ENCODE data around the gene EXPH5.

EXPH5 gene

GRCh38 chr11:108495326-108495725, 98.2 kb downstream of the EXPH5 start:
- peaks cover 83% of the 10 kb centered on the region for H3K79me2 ChIP-seq (ENCODE audit: insufficient read depth, low read length)
- H3K9ac ChIP-seq (ENCODE audit: low read depth, low read length): no peak overlapping the region
- peaks cover 29% of the 10 kb centered on the region for H3K36me3 ChIP-seq (ENCODE audit: insufficient read depth, low read length)
- no peaks in the 10 kb centered on the region for H3K9me3 ChIP-seq (ENCODE audit: insufficient read depth, low read length, severe bottlenecking)
- H2AFZ ChIP-seq (ENCODE audit: low read depth, low read length): no peak overlapping the region
- H4K20me1 ChIP-seq (ENCODE audit: insufficient read depth, low read length): no peaks in the 10 kb centered on the region
- TF ChIP-seq CTCF (IDR thresholded peaks at IDR 0.05; ENCODE audit: borderline replicate concordance, extremely low read depth, low read length, poor library complexity, severe bottlenecking) (no peak), EZH2 (IDR thresholded peaks at IDR 0.05; ENCODE audit: borderline replicate concordance, low read depth, low read length, severe bottlenecking) (no peak)
- H3K4me3 ChIP-seq (ENCODE audit: low read depth in 1 of 2, low read length in 2 of 2): no peak overlapping the region
- DNase-seq (no peak), ATAC-seq (ENCODE audit: insufficient read depth, low read depth) (no peak)
- peaks cover 53% of the 10 kb centered on the region for H3K4me1 ChIP-seq (ENCODE audit: insufficient read depth, low read length)
- no peaks in the 10 kb centered on the region for H3K27me3 ChIP-seq (ENCODE audit: insufficient read depth, low read length, poor library complexity)
- H3K27ac ChIP-seq (ENCODE audit: low read length): no peak overlapping the region
- peak overlapping the region; percentile 47 for H3K4me2 ChIP-seq (ENCODE audit: insufficient read depth, low read length)

- TF ChIP-seq CTCF (IDR thresholded peaks at IDR 0.05; ENCODE audit: borderline replicate concordance, extremely low read depth, low read length, poor library complexity, severe bottlenecking) (no peak), EZH2 (IDR thresholded peaks at IDR 0.05; ENCODE audit: borderline replicate concordance, low read depth, low read length, severe bottlenecking) (no peak)
- H3K9me3 ChIP-seq (ENCODE audit: insufficient read depth, low read length, severe bottlenecking): no peaks in the 10 kb centered on the region
- H3K36me3 ChIP-seq (ENCODE audit: insufficient read depth, low read length): peaks cover 40% of the 10 kb centered on the region
- no peak overlapping the region for H3K9ac ChIP-seq (ENCODE audit: low read depth, low read length)
- H4K20me1 ChIP-seq (ENCODE audit: insufficient read depth, low read length): no peaks in the 10 kb centered on the region
- no peak overlapping the region for H3K27ac ChIP-seq (ENCODE audit: low read length)
- no peak for DNase-seq
- peaks cover 82% of the 10 kb centered on the region for H3K79me2 ChIP-seq (ENCODE audit: insufficient read depth, low read length)
- peaks cover 47% of the 10 kb centered on the region for H3K4me1 ChIP-seq (ENCODE audit: insufficient read depth, low read length)
- no peak for ATAC-seq (ENCODE audit: insufficient read depth, low read depth)
- H3K4me2 ChIP-seq (ENCODE audit: insufficient read depth, low read length): peak overlapping the region; percentile 38
- no peak overlapping the region for H2AFZ ChIP-seq (ENCODE audit: low read depth, low read length)
- H3K27me3 ChIP-seq (ENCODE audit: insufficient read depth, low read length, poor library complexity): no peaks in the 10 kb centered on the region
- H3K4me3 ChIP-seq (ENCODE audit: low read depth in 1 of 2, low read length in 2 of 2): no peak overlapping the region
Measured at GRCh38 chr11:108494182-108494581, 99.4 kb downstream of the EXPH5 start.

GRCh38 chr11:108491936-108492335, 101.6 kb downstream of the EXPH5 start:
- Histone ChIP-seq H3K9me3 (ENCODE audit: insufficient read depth, low read length, severe bottlenecking) (no peaks in the 10 kb centered on the region), H3K27me3 (ENCODE audit: insufficient read depth, low read length, poor library complexity) (no peaks in the 10 kb centered on the region), H3K9ac (ENCODE audit: low read depth, low read length) (no peak overlapping the region), H3K4me3 (ENCODE audit: low read depth in 1 of 2, low read length in 2 of 2) (no peak overlapping the region), H3K36me3 (ENCODE audit: insufficient read depth, low read length) (peaks cover 61% of the 10 kb centered on the region), H4K20me1 (ENCODE audit: insufficient read depth, low read length) (no peaks in the 10 kb centered on the region), H3K27ac (ENCODE audit: low read length) (no peak overlapping the region), H3K4me2 (ENCODE audit: insufficient read depth, low read length) (no peak overlapping the region), H2AFZ (ENCODE audit: low read depth, low read length) (no peak overlapping the region), H3K4me1 (ENCODE audit: insufficient read depth, low read length) (peaks cover 34% of the 10 kb centered on the region), H3K79me2 (ENCODE audit: insufficient read depth, low read length) (peaks cover 60% of the 10 kb centered on the region)
- TF ChIP-seq CTCF (IDR thresholded peaks at IDR 0.05; ENCODE audit: borderline replicate concordance, extremely low read depth, low read length, poor library complexity, severe bottlenecking): no peak
- TF ChIP-seq EZH2 (IDR thresholded peaks at IDR 0.05; ENCODE audit: borderline replicate concordance, low read depth, low read length, severe bottlenecking): no peak
- ATAC-seq (ENCODE audit: insufficient read depth, low read depth) (no peak), DNase-seq (no peak)

- TF ChIP-seq EZH2 (IDR thresholded peaks at IDR 0.05; ENCODE audit: borderline replicate concordance, low read depth, low read length, severe bottlenecking) (no peak), CTCF (IDR thresholded peaks at IDR 0.05; ENCODE audit: borderline replicate concordance, extremely low read depth, low read length, poor library complexity, severe bottlenecking) (no peak)
- Histone ChIP-seq H3K4me2 (ENCODE audit: insufficient read depth, low read length) (no peak overlapping the region), H3K9me3 (ENCODE audit: insufficient read depth, low read length, severe bottlenecking) (no peaks in the 10 kb centered on the region), H3K27me3 (ENCODE audit: insufficient read depth, low read length, poor library complexity) (no peaks in the 10 kb centered on the region), H3K9ac (ENCODE audit: low read depth, low read length) (no peak overlapping the region), H3K4me3 (ENCODE audit: low read depth in 1 of 2, low read length in 2 of 2) (no peak overlapping the region), H3K4me1 (ENCODE audit: insufficient read depth, low read length) (no peaks in the 10 kb centered on the region), H3K36me3 (ENCODE audit: insufficient read depth, low read length) (peaks cover 92% of the 10 kb centered on the region), H3K27ac (ENCODE audit: low read length) (no peak overlapping the region), H4K20me1 (ENCODE audit: insufficient read depth, low read length) (no peaks in the 10 kb centered on the region), H2AFZ (ENCODE audit: low read depth, low read length) (no peak overlapping the region), H3K79me2 (ENCODE audit: insufficient read depth, low read length) (peaks cover 10% of the 10 kb centered on the region; the same call in 1 of the 2 replicates)
- DNase-seq: no peak
- ATAC-seq (ENCODE audit: insufficient read depth, low read depth): no peak
Measured at GRCh38 chr11:108486828-108487227, 106.7 kb downstream of the EXPH5 start.
